ENCODE measurements around the gene SCEL.
"Not testable (repeated sequence)": the region's sequence is repeated elsewhere in the genome, so short reads cannot be mapped to it uniquely, and the experiment has no call there.

GRCh38 chr13:77662831-77663230 is 127.3 kb downstream of the SCEL start:
- not testable (repeated sequence) for TF ChIP-seq CEBPB (IDR thresholded peaks at IDR 0.05; ENCODE audit: low read depth, low read length); YY1 (IDR thresholded peaks at IDR 0.05; ENCODE audit: low read depth, low read length); TBP (IDR thresholded peaks at IDR 0.05; ENCODE audit: low read depth, low read length); CTCF (IDR thresholded peaks at IDR 0.05; ENCODE audit: control extremely low read depth in 1 of 3, insufficient read depth in 1 of 3, low read depth in 1 of 3, low read length in 3 of 3); POLR2AphosphoS5 (IDR thresholded peaks at IDR 0.05; ENCODE audit: low read depth, low read length); EZH2 (IDR thresholded peaks at IDR 0.05; ENCODE audit: low read depth, low read length, severe bottlenecking); EP300 (IDR thresholded peaks at IDR 0.05; ENCODE audit: borderline replicate concordance in 1 of 2, low read depth in 2 of 2, low read length in 2 of 2); ATF2 (IDR thresholded peaks at IDR 0.05; ENCODE audit: low read length); MAX (IDR thresholded peaks at IDR 0.05); CHD2 (IDR thresholded peaks at IDR 0.05; ENCODE audit: low read length); SIRT6 (IDR thresholded peaks at IDR 0.05; ENCODE audit: low read length); CREB1 (IDR thresholded peaks at IDR 0.05)
